Measurements from ENCODE around the gene ZBTB7C. TPM values are rescaled to one million over a fixed set of nuclear protein-coding genes. Genes with fewer than 3 reads are reported as not detected.

Gene ZBTB7C
- 10 to 100 TPM in 3 of 4 donors, 1 to 10 TPM in 1; 5.0 to 14.1 (median 13.3) TPM for total RNA-seq

DNA sequence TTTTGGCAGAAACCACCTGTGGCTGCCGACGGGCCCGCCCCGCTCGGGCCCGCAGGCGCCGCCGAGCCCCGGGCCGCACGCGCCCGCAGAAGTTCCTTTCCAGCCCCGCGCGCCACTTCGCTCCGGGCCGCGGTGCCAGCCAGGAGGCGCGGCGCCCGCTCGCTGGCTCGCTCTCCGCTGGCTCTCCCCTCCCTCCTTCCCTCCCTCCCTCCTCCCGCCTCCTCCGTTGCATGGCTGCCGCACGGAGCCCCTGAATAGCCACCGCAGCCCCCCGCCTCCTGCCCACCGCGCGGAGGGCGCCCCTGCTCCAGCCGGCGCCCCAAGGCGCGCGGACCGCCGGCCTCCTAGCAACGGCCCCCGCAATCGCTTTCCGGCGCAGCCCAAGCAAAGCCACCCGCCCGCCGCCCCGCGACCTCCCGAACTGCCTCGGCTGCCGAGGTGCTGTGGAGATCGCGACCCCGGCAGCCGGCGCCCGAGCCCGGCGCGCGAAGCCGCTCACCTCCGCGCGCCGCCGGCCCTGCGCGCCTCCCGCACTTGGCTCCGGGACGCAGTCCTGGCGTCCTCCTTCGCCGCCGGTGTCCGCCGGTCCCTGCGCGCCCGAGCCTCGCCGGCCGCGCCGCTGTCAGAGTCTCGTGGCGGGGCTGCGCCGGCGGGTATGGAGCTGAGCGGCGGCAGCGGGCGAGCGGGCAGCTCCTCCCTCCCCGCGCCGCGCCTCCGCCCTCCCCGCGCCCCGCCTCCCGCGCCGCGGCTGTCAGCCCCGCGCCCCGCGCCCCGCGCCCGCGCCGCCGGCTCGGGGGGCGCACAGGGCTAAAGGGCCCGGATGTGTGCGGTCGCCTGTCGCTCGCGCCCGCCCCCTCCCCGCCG lies at the start of gene ZBTB7C:
Gene ZBTB7C, minus strand, starts transcription at position 657 of the 864 bp plus-strand sequence.
- TF ChIP-seq, protein P1, sequence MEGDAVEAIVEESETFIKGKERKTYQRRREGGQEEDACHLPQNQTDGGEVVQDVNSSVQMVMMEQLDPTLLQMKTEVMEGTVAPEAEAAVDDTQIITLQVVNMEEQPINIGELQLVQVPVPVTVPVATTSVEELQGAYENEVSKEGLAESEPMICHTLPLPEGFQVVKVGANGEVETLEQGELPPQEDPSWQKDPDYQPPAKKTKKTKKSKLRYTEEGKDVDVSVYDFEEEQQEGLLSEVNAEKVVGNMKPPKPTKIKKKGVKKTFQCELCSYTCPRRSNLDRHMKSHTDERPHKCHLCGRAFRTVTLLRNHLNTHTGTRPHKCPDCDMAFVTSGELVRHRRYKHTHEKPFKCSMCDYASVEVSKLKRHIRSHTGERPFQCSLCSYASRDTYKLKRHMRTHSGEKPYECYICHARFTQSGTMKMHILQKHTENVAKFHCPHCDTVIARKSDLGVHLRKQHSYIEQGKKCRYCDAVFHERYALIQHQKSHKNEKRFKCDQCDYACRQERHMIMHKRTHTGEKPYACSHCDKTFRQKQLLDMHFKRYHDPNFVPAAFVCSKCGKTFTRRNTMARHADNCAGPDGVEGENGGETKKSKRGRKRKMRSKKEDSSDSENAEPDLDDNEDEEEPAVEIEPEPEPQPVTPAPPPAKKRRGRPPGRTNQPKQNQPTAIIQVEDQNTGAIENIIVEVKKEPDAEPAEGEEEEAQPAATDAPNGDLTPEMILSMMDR (IDR thresholded peaks at IDR 0.05): no peak
- DNase-seq (ENCODE audit: low spot score) (no peak), ATAC-seq (ENCODE audit: low FRiP score) (peak; percentile 48)

DNA sequence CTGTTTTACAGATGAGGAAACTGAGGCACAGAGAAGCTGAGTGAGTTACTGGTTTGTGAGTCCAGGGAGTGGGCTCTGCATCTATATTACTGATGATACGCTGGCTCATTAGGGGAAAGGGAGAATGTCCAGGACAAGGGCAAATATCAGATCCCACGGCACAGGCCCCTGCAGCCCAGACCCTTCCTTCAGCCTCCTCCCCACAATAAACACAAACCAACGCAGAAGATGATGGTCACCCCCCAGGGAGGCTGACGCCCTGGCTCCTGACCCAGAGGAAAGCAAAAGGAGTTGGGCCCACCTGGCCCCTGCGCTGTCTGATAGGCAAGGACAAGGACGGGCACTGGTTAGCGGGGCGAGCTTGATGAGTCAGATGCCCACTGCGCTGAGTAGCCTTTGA lies 47.7 kb upstream of the ZBTB7C start:
- DNase-seq (ENCODE audit: low spot score): no peak
- ATAC-seq (ENCODE audit: low FRiP score): no peak
- TF ChIP-seq, protein P1 (IDR thresholded peaks at IDR 0.05): no peak

DNA sequence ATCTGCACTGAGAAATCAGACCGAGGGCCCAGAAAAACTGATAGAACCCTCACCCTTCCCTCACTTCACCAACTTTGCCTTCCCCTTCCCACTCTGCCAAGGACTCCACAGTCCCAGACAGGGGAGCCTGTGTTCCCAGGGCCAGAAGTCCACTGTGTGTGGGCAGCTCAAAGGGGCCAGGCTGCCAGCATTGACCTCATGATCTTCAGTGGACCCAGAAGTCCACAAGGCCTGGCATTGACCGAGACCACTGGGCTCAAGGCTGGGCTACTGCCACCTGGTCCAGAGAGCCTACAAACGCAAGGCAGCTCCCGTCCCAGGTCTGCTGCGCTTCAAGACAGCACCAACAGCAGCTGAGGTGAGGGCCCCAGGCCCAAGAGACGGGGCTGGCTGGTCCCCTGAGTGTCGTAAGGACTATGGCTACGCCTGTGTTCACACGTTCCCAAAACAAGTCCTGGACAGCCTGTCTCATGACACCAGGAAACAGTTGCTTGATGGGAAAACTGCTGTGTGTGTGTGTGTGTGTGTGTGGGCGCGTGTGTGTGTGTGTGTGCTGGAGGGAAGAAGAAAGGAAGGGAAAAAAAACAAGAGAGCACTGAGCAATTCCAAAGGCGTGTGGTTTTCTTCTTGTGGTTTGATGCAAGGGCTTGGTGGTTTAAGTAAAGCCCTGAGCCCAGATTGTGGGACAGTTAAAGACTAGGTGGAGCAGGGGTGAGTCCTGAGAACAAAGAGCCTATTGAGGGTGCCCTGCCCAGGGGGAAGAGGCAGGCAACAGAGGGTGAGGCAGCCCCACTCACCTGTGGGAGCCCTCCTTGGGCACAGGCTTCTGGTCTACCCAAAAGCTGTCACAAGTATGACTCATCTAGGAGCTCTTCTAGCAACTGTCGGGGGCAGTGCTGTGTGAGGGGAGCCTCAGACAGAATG lies 46.6 kb upstream of the ZBTB7C start:
- no peak for DNase-seq (ENCODE audit: low spot score)
- TF ChIP-seq, protein P1 (IDR thresholded peaks at IDR 0.05): no peak
- ATAC-seq (ENCODE audit: low FRiP score): no peak

DNA sequence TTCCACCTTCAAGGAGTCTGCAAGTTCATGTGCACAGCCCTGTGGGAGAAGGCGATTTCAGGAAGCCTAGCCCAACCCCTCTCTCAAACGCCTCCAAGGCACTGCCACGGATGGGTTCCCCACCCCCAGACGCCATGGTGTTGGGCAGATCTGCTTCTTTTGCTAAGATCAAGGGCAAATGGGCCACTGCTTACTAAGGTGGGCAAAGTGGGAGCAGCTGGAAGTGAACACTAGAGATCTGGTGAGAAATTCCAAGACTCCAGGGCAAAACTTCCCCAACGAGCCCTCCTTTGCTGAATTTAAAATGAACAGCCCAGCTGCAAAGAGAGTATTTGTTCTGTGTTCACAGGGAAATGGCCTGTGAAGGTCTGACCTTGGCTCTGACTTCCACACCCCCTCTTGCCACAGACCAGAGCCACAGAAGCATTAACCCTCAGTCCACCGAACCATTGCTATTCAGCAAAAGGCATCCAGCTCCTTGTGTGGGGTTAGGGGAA lies 45.1 kb upstream of the ZBTB7C start:
- ATAC-seq (ENCODE audit: low FRiP score) (no peak), DNase-seq (ENCODE audit: low spot score) (no peak)
- TF ChIP-seq, protein P1 (IDR thresholded peaks at IDR 0.05): no peak

DNA sequence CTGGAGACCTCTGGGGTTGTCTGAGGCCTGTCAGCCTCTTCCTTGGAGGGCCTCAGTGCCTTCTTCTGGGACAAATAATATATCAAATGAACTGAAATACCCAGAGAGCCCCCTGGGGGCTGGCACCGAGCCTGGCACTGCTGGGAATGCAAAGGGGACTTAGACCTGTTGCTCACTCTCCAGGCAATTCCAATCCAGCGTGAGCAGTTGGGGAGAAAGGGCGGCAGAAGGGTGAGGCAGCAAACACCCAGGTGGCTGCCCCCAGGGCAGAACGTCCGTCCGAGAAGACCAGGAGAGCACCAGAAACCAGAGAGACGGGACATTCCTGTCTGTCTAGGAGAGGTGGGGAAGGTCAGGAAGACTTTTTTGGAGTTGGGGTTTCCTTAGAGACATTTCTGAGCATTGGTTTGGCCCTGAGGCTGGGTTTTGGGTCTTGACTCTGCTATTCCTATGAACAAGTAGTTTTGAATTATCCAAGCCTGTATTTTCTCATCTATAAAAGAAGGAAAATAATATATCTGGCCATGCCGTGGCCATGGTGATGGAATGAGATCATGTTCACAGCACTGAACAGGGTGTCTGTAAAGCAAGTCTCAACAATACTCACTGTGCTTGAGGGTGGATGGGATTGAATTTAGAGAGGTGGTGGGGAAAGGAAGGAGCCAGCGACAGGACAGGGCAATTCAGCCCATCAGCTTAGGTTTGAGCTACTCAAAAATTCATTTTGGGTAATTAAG lies 44.3 kb upstream of the ZBTB7C start:
- TF ChIP-seq, protein P1 (IDR thresholded peaks at IDR 0.05): no peak
- no peak for ATAC-seq (ENCODE audit: low FRiP score)
- no peak for DNase-seq (ENCODE audit: low spot score)

DNA sequence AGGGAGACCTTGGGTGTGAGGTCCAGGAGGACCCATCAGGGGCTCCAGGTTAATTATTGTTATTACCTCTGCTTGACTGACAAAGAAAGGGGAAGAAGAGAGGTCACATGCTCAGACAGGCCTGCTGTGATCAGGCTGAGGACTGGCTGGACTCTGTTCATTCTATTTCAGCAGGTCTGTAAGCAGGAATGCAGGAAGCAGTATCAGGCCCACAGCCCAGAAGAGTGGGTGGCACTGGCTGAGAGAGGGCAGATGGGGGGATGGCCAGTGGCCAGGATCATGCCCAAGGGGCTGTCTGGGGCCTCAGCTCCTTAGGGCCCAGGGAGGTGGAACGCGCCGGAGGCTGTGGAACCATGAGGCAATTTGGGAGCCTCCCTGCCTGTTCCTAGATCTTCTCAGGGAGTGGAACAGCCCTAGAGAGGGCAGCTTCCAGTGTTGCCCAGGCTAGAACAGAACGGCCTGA lies 43.7 kb upstream of the ZBTB7C start:
- peak; percentile 55 for ATAC-seq (ENCODE audit: low FRiP score)
- TF ChIP-seq, protein P1 (IDR thresholded peaks at IDR 0.05): no peak
- DNase-seq (ENCODE audit: low spot score): no peak
